ENCODE results near the gene PRKCQ. TPM values are rescaled to one million over a fixed set of nuclear protein-coding genes. Genes with fewer than 3 reads are reported as not detected.

The PRKCQ gene
- total RNA-seq, 1 donor from 2014 or later = 24.0 TPM

DNA sequence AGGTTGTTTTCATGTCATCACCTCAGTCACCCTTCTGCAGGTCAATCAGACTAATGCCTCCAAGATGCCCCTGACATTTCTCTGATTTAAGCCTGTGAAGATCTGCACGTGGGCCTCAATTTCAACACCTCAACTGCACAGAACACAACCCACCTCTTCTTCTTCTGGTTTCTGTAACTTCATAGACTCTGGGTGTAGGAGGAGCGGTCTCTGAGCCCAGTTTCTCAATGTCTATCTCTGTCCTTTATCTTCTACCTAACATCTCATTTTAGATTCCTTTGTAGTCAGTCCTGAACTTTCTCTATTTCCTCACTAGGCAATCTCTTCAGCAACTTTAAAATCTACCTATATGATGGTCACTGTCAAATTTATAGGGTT, 85.6 kb downstream of the PRKCQ start:
- Mint-ChIP-seq H3K4me3 (ENCODE audit: unreplicated experiment) (no peak overlapping the region), H3K9me3 (ENCODE audit: unreplicated experiment) (no peaks in the 10 kb centered on the region), H3K27me3 (ENCODE audit: unreplicated experiment) (no peaks in the 10 kb centered on the region), H3K36me3 (ENCODE audit: low read depth, unreplicated experiment) (peaks cover 21% of the 10 kb centered on the region), H3K4me1 (ENCODE audit: unreplicated experiment) (no peaks in the 10 kb centered on the region), H3K27ac (ENCODE audit: unreplicated experiment) (no peak overlapping the region)
- no peak for DNase-seq (ENCODE audit: low spot score)
- TF ChIP-seq, protein P1, sequence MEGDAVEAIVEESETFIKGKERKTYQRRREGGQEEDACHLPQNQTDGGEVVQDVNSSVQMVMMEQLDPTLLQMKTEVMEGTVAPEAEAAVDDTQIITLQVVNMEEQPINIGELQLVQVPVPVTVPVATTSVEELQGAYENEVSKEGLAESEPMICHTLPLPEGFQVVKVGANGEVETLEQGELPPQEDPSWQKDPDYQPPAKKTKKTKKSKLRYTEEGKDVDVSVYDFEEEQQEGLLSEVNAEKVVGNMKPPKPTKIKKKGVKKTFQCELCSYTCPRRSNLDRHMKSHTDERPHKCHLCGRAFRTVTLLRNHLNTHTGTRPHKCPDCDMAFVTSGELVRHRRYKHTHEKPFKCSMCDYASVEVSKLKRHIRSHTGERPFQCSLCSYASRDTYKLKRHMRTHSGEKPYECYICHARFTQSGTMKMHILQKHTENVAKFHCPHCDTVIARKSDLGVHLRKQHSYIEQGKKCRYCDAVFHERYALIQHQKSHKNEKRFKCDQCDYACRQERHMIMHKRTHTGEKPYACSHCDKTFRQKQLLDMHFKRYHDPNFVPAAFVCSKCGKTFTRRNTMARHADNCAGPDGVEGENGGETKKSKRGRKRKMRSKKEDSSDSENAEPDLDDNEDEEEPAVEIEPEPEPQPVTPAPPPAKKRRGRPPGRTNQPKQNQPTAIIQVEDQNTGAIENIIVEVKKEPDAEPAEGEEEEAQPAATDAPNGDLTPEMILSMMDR (IDR thresholded peaks at IDR 0.05; ENCODE audit: unreplicated experiment) = no peak

- Mint-ChIP-seq H3K36me3 (ENCODE audit: low read depth, unreplicated experiment) (peaks cover 25% of the 10 kb centered on the region), H3K27ac (ENCODE audit: unreplicated experiment) (no peak overlapping the region), H3K4me3 (ENCODE audit: unreplicated experiment) (no peak overlapping the region), H3K27me3 (ENCODE audit: unreplicated experiment) (no peaks in the 10 kb centered on the region), H3K9me3 (ENCODE audit: unreplicated experiment) (no peaks in the 10 kb centered on the region), H3K4me1 (ENCODE audit: unreplicated experiment) (no peaks in the 10 kb centered on the region)
- DNase-seq (ENCODE audit: low spot score) = no peak
- TF ChIP-seq, protein P1 (IDR thresholded peaks at IDR 0.05; ENCODE audit: unreplicated experiment) = no peak
Observed at GRCh38 chr10:6493521-6494441, 86.3 kb downstream of the PRKCQ start.

- Mint-ChIP-seq H3K4me3 (ENCODE audit: unreplicated experiment) (no peak overlapping the region), H3K36me3 (ENCODE audit: low read depth, unreplicated experiment) (peaks cover 25% of the 10 kb centered on the region), H3K27me3 (ENCODE audit: unreplicated experiment) (no peaks in the 10 kb centered on the region), H3K9me3 (ENCODE audit: unreplicated experiment) (no peaks in the 10 kb centered on the region), H3K4me1 (ENCODE audit: unreplicated experiment) (no peaks in the 10 kb centered on the region), H3K27ac (ENCODE audit: unreplicated experiment) (no peak overlapping the region)
- no peak for DNase-seq (ENCODE audit: low spot score)
- TF ChIP-seq, protein P1 (IDR thresholded peaks at IDR 0.05; ENCODE audit: unreplicated experiment) = no peak
Observed at GRCh38 chr10:6492896-6493295, 87.2 kb downstream of the PRKCQ start.

DNA sequence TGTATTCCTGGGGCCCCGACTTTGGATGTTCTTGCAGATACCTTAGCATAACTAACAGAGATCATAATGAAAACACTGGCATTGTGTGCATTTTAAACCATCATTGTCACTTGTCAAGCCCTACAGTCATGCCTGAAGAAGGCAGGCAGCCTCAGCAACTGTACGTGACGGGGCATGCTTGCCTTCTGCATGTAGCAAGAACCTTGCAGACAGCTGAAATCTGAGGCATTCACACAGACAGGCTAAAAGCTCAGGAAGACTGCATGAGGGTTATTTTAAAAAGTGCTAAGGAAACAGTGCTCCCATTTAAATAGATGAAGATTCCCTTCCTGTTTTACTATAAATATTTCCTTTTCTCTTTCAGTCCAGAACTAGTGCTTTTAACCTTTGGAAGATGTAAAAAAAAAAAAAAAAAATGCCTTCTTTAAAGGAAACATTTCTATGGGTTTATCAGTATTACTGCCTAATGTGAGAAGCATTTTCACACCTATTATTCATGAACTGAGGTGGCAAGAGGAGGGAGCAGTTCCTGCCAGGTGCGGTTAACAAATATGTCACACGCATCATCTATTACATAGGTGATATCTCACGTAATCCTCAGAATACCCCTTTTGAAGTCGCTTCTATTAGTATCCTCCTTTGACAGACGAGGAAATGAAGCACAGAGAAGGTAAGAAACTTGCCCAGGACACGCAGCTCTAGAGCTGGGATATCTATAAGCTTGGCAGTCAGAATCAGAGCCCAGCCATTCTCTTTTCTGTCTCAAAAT, 88.1 kb downstream of the PRKCQ start:
- Mint-ChIP-seq H3K4me3 (ENCODE audit: unreplicated experiment) (no peak overlapping the region), H3K36me3 (ENCODE audit: low read depth, unreplicated experiment) (peaks cover 29% of the 10 kb centered on the region), H3K9me3 (ENCODE audit: unreplicated experiment) (no peaks in the 10 kb centered on the region), H3K27ac (ENCODE audit: unreplicated experiment) (no peak overlapping the region), H3K4me1 (ENCODE audit: unreplicated experiment) (no peaks in the 10 kb centered on the region), H3K27me3 (ENCODE audit: unreplicated experiment) (no peaks in the 10 kb centered on the region)
- TF ChIP-seq, protein P1 (IDR thresholded peaks at IDR 0.05; ENCODE audit: unreplicated experiment) = no peak
- DNase-seq (ENCODE audit: low spot score) = no peak

Data from endothelial cell (in vitro differentiated cells).